ENCODE measurements around the gene PML. TPM values are rescaled to one million over a fixed set of nuclear protein-coding genes. Genes with fewer than 3 reads are reported as not detected.
"Not testable (repeated sequence)": the region's sequence is repeated elsewhere in the genome, so short reads cannot be mapped to it uniquely, and the experiment has no call there.

Gene PML
- total RNA-seq, 1 donor from 2014 or later, result 19.1 TPM

GRCh38 chr15:74072614-74073337 is 78.3 kb downstream of the PML start:
- H3K9me3 ChIP-seq (replicated peaks); H3K27me3 ChIP-seq (ENCODE audit: low read depth); H3K4me1 ChIP-seq; intact Hi-C loops (cut with micrococcal nuclease); H3K36me3 ChIP-seq; H3K4me3 ChIP-seq; H3K27ac ChIP-seq (replicated peaks): not testable (repeated sequence)
- peak; percentile 50 for TF ChIP-seq CTCF (IDR thresholded peaks at IDR 0.05; ENCODE audit: borderline replicate concordance)
- peak; percentile 29 for DNase-seq

GRCh38 chr15:74075781-74076180 is 81.3 kb downstream of the PML start:
- intact Hi-C loops (cut with micrococcal nuclease); DNase-seq; H3K4me3 ChIP-seq: not testable (repeated sequence)

GRCh38 chr15:74082450-74082849 is 87.9 kb downstream of the PML start, which contains the start of gene GOLGA6A:
TSS of gene GOLGA6A (minus strand) at chr15:74082550. CDS start at chr15:74082509, 41 bp downstream.
- H3K27me3 ChIP-seq (ENCODE audit: low read depth); H3K9me3 ChIP-seq (replicated peaks); intact Hi-C loops (cut with micrococcal nuclease); H3K36me3 ChIP-seq; DNase-seq; H3K4me1 ChIP-seq; H3K27ac ChIP-seq (replicated peaks); H3K4me3 ChIP-seq: not testable (repeated sequence)

More at GRCh38 chr15:74075781-74076180, 81.3 kb downstream of the PML start:
- H3K27me3 ChIP-seq (ENCODE audit: low read depth), result peaks cover 11% of the 10 kb centered on the region
- not testable (repeated sequence) for H3K4me1 ChIP-seq; H3K9me3 ChIP-seq (replicated peaks); H3K36me3 ChIP-seq; H3K27ac ChIP-seq (replicated peaks)

GRCh38 chr15:74094567-74094966 is 100.1 kb downstream of the PML start:
- DNase-seq; H3K27ac ChIP-seq (replicated peaks); H3K4me3 ChIP-seq; H3K27me3 ChIP-seq (ENCODE audit: low read depth); H3K9me3 ChIP-seq (replicated peaks); H3K4me1 ChIP-seq; H3K36me3 ChIP-seq; intact Hi-C loops (cut with micrococcal nuclease): not testable (repeated sequence)

- DNase-seq; H3K27ac ChIP-seq (replicated peaks); intact Hi-C loops (cut with micrococcal nuclease); H3K4me1 ChIP-seq; H3K27me3 ChIP-seq (ENCODE audit: low read depth); H3K9me3 ChIP-seq (replicated peaks); H3K4me3 ChIP-seq; H3K36me3 ChIP-seq: not testable (repeated sequence)
Measured at GRCh38 chr15:74095610-74096009, 101.1 kb downstream of the PML start.

- H3K27me3 ChIP-seq (ENCODE audit: low read depth); H3K9me3 ChIP-seq (replicated peaks); H3K27ac ChIP-seq (replicated peaks); DNase-seq; H3K4me3 ChIP-seq; intact Hi-C loops (cut with micrococcal nuclease); H3K36me3 ChIP-seq; H3K4me1 ChIP-seq: not testable (repeated sequence)
Measured at GRCh38 chr15:74096753-74097474, 102.4 kb downstream of the PML start.

Other genes starting within 250 kb of the PML start
- 121 TPM for gene INSYN1, start 241.4 kb upstream of the PML start, total RNA-seq
- not detected for gene TBC1D21, start 121.2 kb upstream of the PML start, total RNA-seq
- gene LOXL1, start 68.3 kb upstream of the PML start, total RNA-seq, result 31.9 TPM
- 26.1 TPM for gene STOML1, start 2.4 kb upstream of the PML start, total RNA-seq
- gene GOLGA6A, start 87.8 kb downstream of the PML start, total RNA-seq, result not detected
- 2.6 TPM for gene ISLR2, start 135.9 kb downstream of the PML start, total RNA-seq
- 12.7 TPM for gene ISLR, start 179.0 kb downstream of the PML start, total RNA-seq
- not detected for gene STRA6, start 208.1 kb downstream of the PML start, total RNA-seq
- gene CCDC33, start 241.6 kb downstream of the PML start, total RNA-seq, result 0.11 TPM